OCI-LY7 (cell line): Measurements from ENCODE around the gene GALNT10. TPM values are rescaled to one million over a fixed set of nuclear protein-coding genes. Genes with fewer than 3 reads are reported as not detected.

Source experiments
- BruUV-seq: library from RNA; stranded (reverse); fragments of 400-500 nt; replicated peaks from 2 replicates; lab custom pipeline; 2021; lab: Mats Ljungman, UMichigan
- CTCF ChIA-PET: fragments of 300-600 bp; sonication (Branson Sonifier 250); formaldehyde crosslinking; loops from one replicate; lab custom pipeline; 2022; ENCODE audit warnings: antibody characterized with exemption; ENCODE audit not compliant: unreplicated experiment; lab: Charles Lee
- POLR2A ChIA-PET: fragments of 300-600 bp; sonication (Branson Sonifier 250); formaldehyde crosslinking; loops from one replicate; lab custom pipeline; 2022; ENCODE audit warnings: antibody characterized with exemption; lab: Charles Lee
- DNase-seq: peaks from one replicate; pipeline ENCODE4 v3.0.0-alpha.2; 2015; ENCODE audit warnings: low spot score
- H2AFZ ChIP-seq: fragments of 200-600 bp; sonication (generic), shearing (Covaris generic); 2 replicates; pipeline ENCODE4 v1.6.1; 2014; ENCODE audit warnings: mild to moderate bottlenecking, antibody characterized with exemption, low read length, moderate library complexity
- H3K27ac ChIP-seq: fragments of 200-600 bp; sonication (generic); 2 replicates; pipeline ENCODE4 v1.5.1; 2014; ENCODE audit warnings: mixed run types, low read depth, mild to moderate bottlenecking, moderate library complexity, low read length, inconsistent platforms; ENCODE audit not compliant: poor library complexity, severe bottlenecking
- H3K36me3 ChIP-seq: fragments of 200-600 bp; sonication (generic); 2 replicates; pipeline ENCODE4 v1.6.1; 2014; ENCODE audit warnings: mild to moderate bottlenecking, antibody characterized with exemption, low read length, moderate library complexity, mixed read lengths; ENCODE audit not compliant: insufficient read depth
- H3K4me1 ChIP-seq: fragments of 200-600 bp; sonication (generic); 2 replicates; pipeline ENCODE4 v1.5.1; 2014; ENCODE audit warnings: mild to moderate bottlenecking, low read length; ENCODE audit not compliant: insufficient read depth, poor library complexity, severe bottlenecking
- H3K4me2 ChIP-seq: fragments of 200-600 bp; sonication (generic); 2 replicates; pipeline ENCODE4 v1.6.1; 2014; ENCODE audit warnings: mild to moderate bottlenecking, low read length
- H3K4me3 ChIP-seq: fragments of 200-600 bp; sonication (generic); 2 replicates; pipeline ENCODE4 v1.5.1; 2014; ENCODE audit warnings: mild to moderate bottlenecking, low read depth, low read length; ENCODE audit not compliant: poor library complexity, severe bottlenecking
- H3K79me2 ChIP-seq: fragments of 200-600 bp; sonication (generic); 2 replicates; pipeline ENCODE4 v1.6.1; 2016; ENCODE audit warnings: low read depth, mild to moderate bottlenecking, low read length, moderate library complexity, mixed read lengths; ENCODE audit not compliant: insufficient read depth
- H3K9me2 ChIP-seq: fragments of 200-600 bp; sonication (generic); 2 replicates; pipeline ENCODE4 v1.6.1; 2016; ENCODE audit warnings: mild to moderate bottlenecking, low read length, mixed read lengths; ENCODE audit not compliant: insufficient read depth
- H3K9me3 ChIP-seq: fragments of 200-600 bp; sonication (generic); 2 replicates; pipeline ENCODE4 v1.6.1; 2014; ENCODE audit warnings: mild to moderate bottlenecking, mixed run types, low read length, mixed read lengths
- H4K20me1 ChIP-seq: fragments of 200-600 bp; sonication (generic); 2 replicates; pipeline ENCODE4 v1.6.1; 2014; ENCODE audit warnings: mild to moderate bottlenecking, antibody characterized with exemption, low read length, moderate library complexity, mixed read lengths; ENCODE audit not compliant: insufficient read depth
- EZH2phosphoT487 ChIP-seq: fragments of 200-600 bp; sonication (generic); IDR thresholded peaks from 2 replicates; pipeline ENCODE4 v1.6.1; 2018; ENCODE audit warnings: low read depth, borderline replicate concordance, mild to moderate bottlenecking, mixed run types, antibody characterized with exemption, low read length, moderate library complexity, mixed read lengths
- intact Hi-C: fragments of 100-400 bp; cut with micrococcal nuclease; formaldehyde crosslinking; loops from one replicate; pipeline ENCODE4 v1.10.0; 2022; ENCODE audit not compliant: unreplicated experiment
- total RNA-seq, 2 experiments: library from RNA; depleted of rRNA in 1 of 2; stranded (reverse); fragments of >200 nt in 1 of 2; shearing (Covaris generic) in 1 of 2; gene quantifications; 2 replicates each; pipeline ENCODE4 v1.2.3, GENCODE V29; 2014 to 2022
- TF ChIP-seq, protein P1 (sequence below): fragments of 200-600 bp; sonication (generic); conservative IDR thresholded peaks from 2 replicates; pipeline ENCODE4 v1.5.1; 2014; ENCODE audit warnings: mild to moderate bottlenecking, antibody characterized with exemption, low read length, moderate library complexity, mixed read lengths

The GALNT10 gene
- total RNA-seq, 2 experiments from 2014 or later = 7.3 to 20.6 TPM

DNA sequence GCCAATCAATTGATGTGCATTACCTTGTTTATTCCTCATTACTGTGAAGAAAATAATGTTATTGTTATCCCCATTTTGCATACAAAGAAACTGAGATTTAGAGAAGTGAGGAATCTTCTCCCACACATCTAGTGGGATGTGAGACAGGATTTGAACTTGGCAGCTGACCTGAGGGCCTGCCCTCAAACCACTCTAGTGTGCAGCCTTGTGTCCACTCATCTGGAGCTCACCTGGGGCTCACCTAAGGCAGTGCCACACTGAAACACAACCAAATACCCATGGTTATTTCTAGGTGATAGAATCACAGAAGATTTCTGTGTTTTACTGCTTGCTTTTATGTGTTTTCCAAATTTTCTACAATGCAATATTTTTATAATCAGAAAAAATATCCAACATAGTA, 160.6 kb downstream of the GALNT10 start:
- POLR2A ChIA-PET = no interaction called here
- intact Hi-C loops = no loop called here
- CTCF ChIA-PET = no interaction called here
- H2AFZ ChIP-seq = no peak overlapping the region
- no peaks in the 10 kb centered on the region for H3K79me2 ChIP-seq
- no peak overlapping the region for H3K4me3 ChIP-seq
- H3K4me1 ChIP-seq = no peaks in the 10 kb centered on the region
- H4K20me1 ChIP-seq = no peaks in the 10 kb centered on the region
- TF ChIP-seq, protein P1, sequence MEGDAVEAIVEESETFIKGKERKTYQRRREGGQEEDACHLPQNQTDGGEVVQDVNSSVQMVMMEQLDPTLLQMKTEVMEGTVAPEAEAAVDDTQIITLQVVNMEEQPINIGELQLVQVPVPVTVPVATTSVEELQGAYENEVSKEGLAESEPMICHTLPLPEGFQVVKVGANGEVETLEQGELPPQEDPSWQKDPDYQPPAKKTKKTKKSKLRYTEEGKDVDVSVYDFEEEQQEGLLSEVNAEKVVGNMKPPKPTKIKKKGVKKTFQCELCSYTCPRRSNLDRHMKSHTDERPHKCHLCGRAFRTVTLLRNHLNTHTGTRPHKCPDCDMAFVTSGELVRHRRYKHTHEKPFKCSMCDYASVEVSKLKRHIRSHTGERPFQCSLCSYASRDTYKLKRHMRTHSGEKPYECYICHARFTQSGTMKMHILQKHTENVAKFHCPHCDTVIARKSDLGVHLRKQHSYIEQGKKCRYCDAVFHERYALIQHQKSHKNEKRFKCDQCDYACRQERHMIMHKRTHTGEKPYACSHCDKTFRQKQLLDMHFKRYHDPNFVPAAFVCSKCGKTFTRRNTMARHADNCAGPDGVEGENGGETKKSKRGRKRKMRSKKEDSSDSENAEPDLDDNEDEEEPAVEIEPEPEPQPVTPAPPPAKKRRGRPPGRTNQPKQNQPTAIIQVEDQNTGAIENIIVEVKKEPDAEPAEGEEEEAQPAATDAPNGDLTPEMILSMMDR = no peak
- TF ChIP-seq EZH2phosphoT487 = no peak
- DNase-seq = no peak
- BruUV-seq = no TSS peak
- H3K4me2 ChIP-seq = no peak overlapping the region
- H3K9me3 ChIP-seq = no peaks in the 10 kb centered on the region
- no peaks in the 10 kb centered on the region for H3K9me2 ChIP-seq
- no peaks in the 10 kb centered on the region for H3K36me3 ChIP-seq
- H3K27ac ChIP-seq = no peak overlapping the region

DNA sequence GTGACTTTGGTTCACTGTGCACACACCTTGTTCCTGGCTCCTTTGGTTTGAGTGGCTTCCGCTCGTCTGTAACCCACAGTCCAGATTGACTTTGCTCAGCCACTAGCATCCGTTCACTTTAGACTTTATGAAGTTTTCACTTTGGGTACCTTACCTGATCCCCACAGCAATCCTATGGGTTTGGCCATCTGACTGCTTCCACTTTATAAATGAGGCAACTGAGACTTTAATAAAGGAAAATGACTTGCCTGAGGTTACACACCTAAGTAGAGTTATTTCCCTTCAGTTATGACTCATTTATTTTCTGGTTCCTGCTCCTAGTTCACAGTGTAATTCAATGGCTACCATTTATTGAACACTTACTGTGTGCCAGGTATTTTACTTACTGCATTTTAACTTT, 161.0 kb downstream of the GALNT10 start:
- Histone ChIP-seq H3K9me2 (no peaks in the 10 kb centered on the region), H3K36me3 (no peaks in the 10 kb centered on the region), H3K4me3 (no peak overlapping the region), H3K9me3 (no peaks in the 10 kb centered on the region), H3K79me2 (no peaks in the 10 kb centered on the region), H4K20me1 (no peaks in the 10 kb centered on the region), H2AFZ (no peak overlapping the region), H3K4me1 (no peaks in the 10 kb centered on the region), H3K27ac (no peak overlapping the region), H3K4me2 (no peak overlapping the region)
- DNase-seq = no peak
- ChIA-PET POLR2A (no interaction called here), CTCF (no interaction called here)
- no TSS peak for BruUV-seq
- intact Hi-C loops = no loop called here
- TF ChIP-seq, protein P1 = no peak
- TF ChIP-seq EZH2phosphoT487 = no peak

DNA sequence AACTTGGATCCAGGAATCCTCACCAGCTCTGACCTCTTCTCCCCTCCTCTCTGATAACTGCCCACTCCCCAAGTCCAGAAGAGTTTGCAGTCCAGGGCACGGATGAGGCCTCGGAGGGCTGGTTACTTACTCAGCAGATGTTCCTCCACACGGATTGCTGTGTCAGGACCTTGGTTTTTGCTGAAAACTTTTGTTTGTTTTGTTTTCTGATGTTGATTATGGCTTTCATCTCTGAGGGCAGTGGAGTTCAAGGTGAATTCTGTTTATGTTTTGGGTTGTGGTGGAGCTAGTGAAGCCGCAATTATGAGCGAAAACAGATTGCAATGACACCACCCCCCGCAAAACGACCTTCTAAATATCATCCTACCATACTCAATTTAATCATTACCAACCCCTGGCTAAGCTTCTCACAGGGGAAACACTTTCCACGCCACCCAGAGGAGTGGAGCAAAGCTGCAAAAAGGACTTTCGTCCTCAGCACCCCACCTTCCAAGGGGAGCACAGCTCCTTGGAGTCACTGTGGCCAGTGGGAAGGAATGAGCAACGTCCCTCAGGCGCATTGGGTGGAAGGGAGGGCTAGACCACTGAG, 162.5 kb downstream of the GALNT10 start:
- BruUV-seq = no TSS peak
- ChIA-PET CTCF (no interaction called here), POLR2A (interaction anchor here (0.7 kb wide), 1 partner anchor 176 kb away, joined by 3 read pairs; no protein-coding TSS in a partner anchor)
- no peak overlapping the region for H2AFZ ChIP-seq
- intact Hi-C loops = no loop called here
- H3K4me3 ChIP-seq = no peak overlapping the region
- no peaks in the 10 kb centered on the region for H4K20me1 ChIP-seq
- no peak for DNase-seq
- no peaks in the 10 kb centered on the region for H3K9me2 ChIP-seq
- TF ChIP-seq EZH2phosphoT487 = no peak
- TF ChIP-seq, protein P1 = no peak
- no peak overlapping the region for H3K4me2 ChIP-seq
- H3K36me3 ChIP-seq = no peaks in the 10 kb centered on the region
- no peaks in the 10 kb centered on the region for H3K9me3 ChIP-seq
- no peaks in the 10 kb centered on the region for H3K79me2 ChIP-seq
- H3K27ac ChIP-seq = no peak overlapping the region
- H3K4me1 ChIP-seq = no peaks in the 10 kb centered on the region
